HG03135 (cell line): ENCODE data around the gene SLC34A1.
A peak's percentile ranks its signal among the peaks of the same experiment; 100 is the strongest.
"Not testable (repeated sequence)": the region's sequence is repeated elsewhere in the genome, so short reads cannot be mapped to it uniquely, and the experiment has no call there.

ENCODE experiments used
- ATAC-seq: cut with Tn5 transposase; IDR thresholded peaks from one replicate; pipeline ENCODE4 v1.9.1; 2021; ENCODE audit warnings: mild to moderate bottlenecking, moderate library complexity; ENCODE audit not compliant: unreplicated experiment

The SLC34A1 gene

DNA sequence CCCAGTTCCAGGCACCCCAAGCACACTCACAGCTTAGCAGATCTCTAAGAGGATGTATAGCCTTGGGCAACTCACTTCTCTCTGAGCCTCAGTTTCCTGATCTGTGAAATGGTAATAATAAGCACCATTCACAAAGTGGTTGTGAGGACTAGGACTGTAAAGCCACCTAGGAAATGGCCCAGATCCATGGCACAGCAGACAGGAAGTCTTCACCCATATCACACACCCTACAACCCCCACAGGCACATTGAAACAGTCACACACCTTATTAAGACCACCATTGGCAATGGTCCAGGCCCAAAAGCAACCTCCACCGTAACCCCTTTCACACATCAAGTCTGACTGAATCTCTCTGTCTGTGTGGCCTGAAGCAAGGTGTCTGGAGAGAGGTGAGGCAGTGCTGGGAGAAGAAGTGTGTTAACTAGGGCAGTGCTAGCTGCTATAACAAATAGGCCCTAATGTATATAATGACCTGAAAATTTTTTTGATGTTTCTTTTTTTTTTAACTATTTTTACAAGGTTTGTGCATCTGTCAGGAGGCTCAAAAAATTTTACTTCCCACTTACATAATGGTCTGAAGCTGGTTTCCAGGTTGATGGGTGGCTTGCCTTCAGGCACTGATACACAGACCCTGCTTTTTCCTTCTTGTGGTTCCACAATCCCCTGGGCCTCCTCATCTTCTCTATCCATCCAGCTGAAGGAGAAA lies 28.9 kb upstream of the SLC34A1 start:
- ATAC-seq = no peak

DNA sequence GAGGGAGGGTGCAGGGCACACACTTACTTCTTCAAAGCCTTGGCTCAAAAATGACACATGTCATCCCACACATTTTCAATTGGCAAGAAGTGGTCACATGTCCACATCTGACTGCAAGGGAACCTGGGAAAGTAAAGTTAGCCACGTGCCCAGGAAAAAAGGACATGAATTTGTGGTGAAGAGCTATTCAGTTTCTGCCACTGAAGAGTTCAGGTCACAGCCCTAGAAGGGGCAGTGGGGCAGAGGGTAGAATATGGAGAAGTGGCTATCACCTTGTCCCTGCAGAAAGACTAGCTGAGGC lies 28.4 kb upstream of the SLC34A1 start:
- no peak for ATAC-seq

DNA sequence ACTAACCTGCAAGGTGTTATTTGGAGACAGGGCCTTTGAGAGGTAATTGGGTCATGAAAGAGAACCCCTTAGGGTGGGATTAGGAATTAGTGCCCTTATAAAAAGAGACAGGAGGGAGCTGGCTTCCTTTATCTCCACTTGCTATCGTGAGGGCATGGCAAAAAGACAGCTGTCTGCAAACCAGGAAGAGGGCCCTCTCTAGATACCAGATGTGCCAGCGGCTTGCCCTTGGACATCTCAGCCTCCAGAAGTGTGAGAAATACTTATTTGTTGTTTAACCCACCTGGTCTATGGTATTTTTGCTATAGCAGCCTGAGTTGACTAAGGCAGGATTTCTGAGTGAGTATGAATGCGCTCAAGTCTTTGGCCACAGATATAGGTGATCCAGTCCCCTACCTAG lies 27.5 kb upstream of the SLC34A1 start:
- ATAC-seq = no peak

DNA sequence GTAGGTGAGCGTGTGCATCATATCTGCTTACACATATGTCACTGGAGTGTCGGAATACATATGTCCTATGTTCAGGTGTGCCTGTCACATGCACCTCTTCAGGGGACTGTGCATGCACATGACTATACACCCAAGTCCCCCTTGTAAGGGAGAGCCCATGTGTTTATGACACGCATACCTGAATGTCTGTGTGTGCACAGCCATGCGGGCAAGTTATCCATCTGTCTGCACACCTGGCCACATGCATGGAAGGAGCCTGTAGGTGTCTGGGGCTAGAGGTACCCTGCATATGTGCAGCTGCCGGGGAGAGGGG lies 27.1 kb upstream of the SLC34A1 start:
- ATAC-seq = no peak

DNA sequence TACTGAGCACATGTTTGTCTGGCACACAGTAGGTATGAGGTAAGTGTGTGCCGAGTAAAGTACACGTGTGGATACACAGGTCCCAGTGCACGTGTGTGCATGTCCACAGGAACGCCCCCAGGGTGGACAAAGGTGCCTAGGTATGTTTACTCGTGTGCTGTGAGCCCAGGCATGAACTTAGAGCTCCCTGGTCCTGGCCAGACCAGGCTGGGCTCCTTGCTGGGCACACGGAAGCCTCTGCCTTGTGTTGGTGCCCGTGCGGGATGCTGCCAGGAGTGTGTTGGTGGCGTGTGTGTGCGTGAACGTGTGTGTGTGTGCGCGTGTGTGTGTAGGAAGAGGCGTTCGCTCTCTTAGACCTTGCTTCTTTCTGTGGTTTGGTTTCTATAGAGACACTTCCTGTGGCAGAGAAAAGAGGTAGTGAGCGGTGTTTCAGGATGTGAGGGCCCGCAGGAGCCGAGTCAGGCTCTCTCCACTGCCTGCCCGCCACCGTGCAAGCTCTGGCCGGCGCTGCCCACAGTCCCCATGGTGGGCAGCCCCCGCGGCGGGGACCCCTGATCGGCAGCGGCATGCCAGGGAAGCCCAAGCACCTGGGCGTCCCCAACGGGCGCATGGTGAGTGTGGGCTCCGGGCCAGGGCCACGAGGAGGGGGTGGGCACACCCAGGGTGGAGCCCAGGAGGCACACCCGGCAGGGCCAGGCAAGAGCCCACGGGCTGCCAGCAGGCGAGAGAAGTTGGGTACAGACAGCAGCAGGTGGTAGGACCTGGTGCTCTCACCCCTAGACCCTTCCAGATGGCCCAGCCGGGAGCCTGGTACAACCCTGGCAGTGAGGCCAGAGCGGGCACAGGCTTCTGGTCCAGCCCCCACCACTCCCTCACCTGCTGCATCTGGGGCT lies 26.5 kb upstream of the SLC34A1 start, which contains the start of gene RGS14:
TSS of gene RGS14 (plus strand) at position 466 of the 893 bp plus-strand sequence. CDS start at position 567, 101 bp downstream.
- peak; percentile 87 for ATAC-seq

DNA sequence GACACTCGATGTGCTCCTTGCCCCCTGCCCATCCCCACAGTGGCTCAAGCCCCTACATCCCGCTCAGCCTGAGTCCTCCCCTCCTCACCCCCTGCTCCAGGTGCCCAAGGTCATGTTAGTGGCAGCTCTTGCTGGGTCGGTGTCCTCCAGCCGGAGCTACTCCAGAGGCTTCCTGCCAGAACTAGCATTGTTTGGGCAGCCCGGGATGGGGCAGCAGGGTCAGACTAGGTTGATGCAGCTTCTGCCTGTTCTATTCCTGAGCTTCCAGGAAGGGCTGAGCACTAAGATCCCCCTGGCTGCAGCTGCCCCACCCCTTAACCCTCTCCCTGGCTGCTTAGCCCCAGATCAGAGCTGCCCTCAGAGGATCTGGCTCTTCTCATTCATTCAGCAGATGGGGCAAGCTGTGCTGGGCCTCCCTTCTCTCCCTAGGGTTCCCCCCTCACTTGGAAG lies 25.8 kb upstream of the SLC34A1 start:
- ATAC-seq = no peak

DNA sequence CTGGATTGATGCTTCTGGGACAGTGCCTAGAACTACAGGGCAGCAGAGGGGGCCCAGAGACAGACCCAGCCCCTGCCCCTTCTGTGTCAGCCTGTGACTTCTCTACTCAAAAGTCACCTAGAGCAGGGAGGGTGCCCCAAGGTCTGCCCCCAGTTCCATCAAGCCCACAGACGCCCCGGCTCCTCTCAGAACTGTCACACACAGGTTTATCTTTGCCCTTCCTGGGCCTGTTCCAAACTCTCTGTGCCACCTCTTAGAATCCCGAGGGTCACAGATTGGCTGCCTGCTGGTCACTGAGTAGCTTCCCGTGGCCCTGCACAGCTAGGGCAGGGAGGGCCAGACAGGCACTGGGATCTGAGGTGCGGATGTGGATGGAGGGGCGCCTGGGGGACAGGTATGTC lies 24.8 kb upstream of the SLC34A1 start:
- no peak for ATAC-seq

DNA sequence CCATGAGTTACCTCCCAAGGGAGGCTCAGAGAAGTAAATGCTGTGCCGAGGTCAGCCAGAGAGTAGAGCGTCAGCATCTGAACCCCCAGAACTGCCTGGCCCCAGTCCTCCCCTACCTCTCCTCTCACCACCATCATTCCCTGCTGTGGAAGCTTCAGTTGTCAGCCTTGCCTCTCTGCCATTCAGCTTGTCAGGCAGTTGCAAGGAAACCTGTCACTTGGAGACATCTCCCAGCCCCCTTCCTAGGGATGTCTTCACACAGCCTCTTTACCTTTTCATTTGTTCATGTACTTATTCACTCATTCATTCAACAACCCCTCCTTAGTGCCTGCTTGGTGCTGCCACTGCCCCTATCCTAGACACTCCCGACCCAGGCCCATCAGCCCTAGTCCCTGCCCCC lies 24.4 kb upstream of the SLC34A1 start:
- no peak for ATAC-seq

DNA sequence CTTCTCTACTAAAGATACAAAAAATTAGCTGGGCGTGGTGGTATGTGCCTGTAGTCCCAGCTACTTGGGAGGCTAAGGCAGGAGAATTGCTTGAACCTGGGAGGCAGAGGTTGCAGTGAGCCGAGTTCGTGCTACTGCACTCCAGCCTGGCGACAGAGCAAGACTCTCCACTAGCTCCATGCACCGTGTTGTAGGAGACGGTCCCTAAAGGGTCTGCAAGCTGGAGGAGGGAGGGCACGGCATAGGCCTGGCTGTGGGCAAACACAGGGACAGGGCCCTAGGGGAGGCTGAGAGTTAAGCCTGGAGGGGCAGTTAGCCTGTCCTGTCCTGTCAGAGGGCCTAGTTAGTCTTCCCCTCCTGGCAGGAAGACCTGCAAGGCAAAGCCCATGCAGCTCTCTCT lies 23.5 kb upstream of the SLC34A1 start:
- ATAC-seq = not testable (repeated sequence)

DNA sequence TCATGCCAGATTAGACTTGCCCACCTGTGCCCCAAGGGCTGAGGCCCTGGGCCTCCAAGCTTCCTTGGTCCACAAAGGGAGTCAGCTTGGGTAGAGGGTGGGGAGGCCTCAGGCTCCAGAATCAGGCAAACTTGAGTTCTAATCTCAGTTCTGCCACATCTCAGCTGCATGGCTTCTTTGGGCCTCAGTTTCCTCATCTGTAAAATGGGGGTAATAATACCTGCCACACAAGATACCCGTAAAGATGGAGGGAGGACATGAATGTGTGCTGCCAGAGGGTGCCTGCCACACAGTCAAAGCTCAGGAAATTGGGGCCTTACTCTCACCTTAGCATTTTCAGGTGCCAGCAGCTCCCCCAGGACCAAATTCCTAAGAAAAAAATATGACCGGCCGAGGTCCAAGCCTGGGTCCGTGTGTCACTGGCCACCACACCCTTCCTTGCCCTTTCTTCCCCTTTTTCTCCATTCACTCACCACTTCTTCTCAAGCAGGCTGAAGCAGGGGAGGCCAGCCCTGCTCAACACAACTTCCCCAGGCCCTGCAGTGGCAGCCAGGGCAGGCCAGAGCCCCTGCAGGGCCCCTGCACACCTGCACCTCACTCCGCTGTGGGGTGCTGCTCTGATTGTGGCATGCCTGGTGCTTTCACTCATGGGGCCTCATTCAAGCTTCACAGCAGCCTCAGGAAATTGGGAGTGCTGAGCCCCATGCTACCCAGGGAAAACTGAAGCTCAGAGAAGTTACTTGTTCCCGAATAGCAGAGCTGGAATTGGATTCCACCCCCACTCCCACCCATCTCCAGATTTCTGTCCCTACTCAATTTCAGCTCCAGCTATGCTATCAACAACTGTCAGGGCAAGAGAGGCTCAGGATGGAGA lies 22.6 kb upstream of the SLC34A1 start:
- ATAC-seq = no peak

DNA sequence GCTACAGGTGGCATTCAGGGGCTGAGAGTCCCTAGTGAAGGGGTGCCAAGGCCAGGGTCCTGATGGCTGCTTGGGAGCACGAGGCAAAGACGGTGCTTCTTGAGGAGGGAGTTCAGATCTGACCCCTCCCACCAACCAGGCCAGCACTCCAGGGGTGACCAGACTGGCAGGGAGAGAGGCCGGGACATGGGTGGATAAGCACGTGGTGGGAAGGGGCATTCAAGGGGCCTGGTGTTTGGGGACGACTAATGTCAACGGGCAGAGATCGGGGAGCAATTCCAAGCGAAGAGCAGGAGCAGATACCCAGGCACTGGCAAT lies 22.0 kb upstream of the SLC34A1 start:
- no peak for ATAC-seq

DNA sequence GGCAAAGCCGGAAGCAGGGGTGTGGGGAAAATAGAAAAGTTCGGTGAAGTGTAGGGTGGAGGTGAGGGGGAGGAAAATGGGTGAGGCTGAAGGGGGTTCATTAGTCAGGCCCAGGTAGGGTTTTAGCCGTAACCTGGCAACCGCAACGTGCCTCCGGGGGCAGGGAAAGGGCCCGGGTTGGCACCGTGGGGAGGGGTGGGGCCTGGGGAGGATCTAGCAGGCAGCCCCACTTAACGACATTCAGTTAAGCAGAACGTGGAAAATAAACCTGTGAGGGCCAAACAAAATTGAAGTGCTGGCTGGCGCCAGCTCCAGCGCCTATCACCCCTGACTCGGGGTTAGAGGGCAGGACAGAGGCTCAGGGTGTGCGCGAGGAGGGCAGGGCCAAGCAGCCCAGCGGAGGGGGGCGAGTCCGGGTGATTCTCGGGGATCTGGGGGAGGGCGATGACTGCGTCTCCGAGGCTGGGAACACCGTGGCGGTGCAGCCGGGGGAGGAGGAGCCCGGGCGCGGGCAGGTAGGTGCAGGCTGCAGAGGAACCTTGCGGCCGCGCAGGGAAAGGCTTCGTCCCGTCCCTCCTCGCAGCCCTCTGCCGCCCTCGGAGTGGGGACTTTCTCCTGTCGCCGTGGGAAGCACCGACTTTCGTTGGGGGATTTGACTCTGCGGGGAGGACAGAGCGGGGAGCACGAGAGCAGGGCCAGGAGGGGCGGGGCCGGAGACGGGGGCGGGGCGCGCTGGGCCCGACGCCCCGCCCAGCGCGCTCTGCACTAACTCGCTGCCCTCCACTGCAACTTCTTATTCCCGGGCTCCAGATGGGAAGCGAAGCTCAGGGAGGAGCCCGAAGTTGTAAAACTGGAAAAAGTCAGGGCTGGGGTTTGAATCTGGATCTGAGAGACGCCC lies 21.4 kb upstream of the SLC34A1 start:
- ATAC-seq = no peak

DNA sequence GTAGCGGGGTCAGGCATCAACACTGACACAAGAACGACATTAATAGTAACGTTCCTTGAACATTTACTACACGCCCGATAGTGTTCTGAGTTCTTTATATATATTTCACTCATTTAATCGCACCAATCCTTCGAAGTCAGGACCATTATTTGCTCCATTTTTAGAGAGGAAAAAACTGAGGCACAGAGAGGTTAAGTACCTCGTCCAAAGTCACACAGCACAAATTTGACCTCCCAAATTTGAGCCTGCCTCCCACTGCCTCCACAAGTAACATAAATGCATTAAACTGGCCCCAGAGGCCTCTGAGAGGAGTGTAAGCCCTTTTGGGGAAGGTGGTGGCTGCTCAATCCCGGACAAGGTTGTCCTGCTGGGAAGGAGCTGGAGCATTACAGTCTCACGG lies 20.7 kb upstream of the SLC34A1 start:
- no peak for ATAC-seq

DNA sequence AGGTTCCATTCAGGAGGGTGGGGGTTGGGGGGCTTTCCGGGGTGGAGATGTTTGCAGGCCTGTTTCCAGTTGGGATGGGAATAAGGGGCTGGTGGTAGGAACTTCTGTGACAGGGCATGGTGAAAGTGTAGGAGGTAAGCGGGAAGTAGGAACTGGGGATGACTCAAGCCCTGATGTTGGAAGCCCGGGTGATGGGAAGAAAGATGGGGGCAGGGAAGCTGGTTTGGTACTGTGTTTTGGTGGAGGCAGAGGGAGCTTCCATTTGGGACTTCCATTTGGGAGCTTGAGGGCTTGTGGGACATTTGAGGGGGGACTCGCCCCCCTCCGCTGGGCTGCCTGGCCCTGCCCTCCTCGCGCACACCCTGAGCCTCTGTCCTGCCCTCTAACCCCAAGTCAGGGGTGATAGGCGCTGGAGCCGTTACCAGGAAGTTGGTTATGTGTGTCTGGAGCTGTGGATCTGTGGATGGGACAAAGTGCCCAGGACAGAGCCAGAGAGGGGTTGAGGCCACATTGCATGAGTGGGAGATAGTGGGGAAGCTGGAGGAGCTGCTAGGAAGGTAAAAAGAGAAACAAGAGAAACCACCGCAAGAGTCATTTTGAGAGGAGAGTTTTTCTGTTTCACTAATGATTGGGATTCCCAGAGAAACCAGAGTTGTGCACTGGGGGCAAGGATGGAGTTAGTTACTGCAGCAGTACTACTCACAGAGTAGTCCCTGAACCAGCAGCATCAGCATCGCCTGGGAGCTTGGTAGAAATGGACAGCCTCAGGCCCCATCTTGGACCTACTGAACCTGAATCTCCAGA lies 19.9 kb upstream of the SLC34A1 start:
- no peak for ATAC-seq

DNA sequence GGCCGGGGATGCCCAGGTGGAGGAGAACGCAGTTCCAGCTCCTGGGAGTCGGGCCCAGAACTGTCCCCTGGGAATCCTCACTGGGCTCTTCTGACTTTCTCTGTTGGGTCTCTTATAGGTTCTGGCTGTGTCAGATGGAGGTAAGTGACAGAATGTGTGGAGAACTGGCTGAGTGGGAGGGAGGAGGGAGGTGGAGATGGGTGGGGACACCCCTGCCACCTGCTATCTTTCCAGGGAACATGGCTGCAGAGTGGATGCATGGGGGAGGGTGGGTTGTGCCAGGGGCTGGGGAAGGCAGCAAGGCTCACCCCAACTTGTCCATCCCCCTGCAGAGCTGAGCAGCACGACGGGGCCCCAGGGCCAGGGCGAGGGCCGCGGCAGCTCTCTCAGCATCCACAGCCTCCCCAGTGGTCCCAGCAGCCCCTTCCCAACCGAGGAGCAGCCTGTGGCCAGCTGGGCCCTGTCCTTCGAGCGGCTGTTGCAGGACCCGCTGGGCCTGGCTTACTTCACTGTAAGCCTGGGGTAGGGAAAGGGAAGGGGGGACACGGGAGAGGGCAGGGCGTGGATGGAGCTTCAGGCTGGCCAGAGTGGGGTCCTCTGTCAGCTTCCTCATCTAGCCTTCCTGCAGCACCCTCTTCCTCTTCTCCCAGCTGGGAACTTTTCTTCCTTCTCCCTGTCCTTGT lies 18.2 kb upstream of the SLC34A1 start:
- no peak for ATAC-seq

DNA sequence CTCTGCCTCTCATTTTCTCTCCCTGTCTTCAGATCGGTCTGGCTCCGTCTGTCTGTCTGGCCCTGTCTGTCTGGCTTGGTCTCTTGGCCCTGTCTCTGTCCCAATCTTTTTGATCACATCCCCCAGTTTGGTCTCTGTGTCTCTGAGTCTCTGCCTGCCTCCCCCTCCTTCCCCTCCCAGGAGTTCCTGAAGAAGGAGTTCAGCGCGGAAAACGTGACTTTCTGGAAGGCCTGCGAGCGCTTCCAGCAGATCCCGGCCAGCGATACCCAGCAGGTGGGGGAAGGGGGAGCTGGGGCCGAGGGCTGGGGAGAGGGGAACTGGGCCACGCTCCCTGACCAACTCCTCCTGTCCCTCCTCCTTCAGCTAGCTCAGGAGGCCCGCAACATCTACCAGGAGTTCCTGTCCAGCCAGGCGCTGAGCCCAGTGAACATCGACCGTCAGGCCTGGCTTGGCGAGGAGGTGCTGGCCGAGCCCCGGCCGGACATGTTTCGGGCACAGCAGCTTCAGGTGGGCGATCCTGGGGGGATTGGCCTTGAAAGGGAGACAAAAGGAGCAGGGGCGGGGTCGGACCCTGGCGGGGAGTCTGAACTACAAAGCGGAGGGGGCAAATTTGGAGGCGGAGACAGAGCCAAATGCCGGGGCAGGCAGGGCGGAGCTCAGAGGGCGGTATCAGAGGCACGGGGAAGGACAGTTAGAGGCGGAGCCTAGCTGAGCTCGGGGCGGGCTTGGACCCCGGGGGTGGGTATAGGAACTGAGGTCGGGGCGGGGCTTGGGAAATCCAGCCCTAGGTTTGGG lies 17.5 kb upstream of the SLC34A1 start:
- no peak for ATAC-seq

DNA sequence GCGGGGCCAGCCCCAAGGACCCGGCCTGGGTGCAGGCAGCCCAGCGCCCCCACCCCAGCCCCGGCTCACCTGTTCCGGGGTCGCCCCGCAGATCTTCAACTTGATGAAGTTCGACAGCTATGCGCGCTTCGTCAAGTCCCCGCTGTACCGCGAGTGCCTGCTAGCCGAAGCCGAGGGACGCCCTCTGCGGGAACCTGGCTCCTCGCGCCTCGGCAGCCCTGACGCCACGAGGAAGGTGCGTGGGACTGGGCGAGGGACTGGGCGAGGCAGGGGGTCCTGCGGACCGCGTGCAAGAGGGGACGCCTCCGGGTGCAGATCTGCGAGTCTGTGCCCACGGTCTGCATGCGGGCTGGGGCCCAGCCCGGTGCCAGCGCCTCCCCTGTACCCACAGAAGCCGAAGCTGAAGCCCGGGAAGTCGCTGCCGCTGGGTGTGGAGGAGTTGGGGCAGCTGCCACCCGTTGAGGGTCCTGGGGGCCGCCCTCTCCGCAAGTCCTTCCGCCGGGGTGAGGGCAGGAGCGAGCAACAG lies 16.8 kb upstream of the SLC34A1 start:
- no peak for ATAC-seq
